HG03159 (cell line): ENCODE data around the gene LINGO1.

Source experiments
- ATAC-seq: cut with Tn5 transposase; IDR thresholded peaks from one replicate; pipeline ENCODE4 v1.9.1; 2021; ENCODE audit warnings: mild to moderate bottlenecking, moderate library complexity; ENCODE audit not compliant: unreplicated experiment

LINGO1 gene

DNA sequence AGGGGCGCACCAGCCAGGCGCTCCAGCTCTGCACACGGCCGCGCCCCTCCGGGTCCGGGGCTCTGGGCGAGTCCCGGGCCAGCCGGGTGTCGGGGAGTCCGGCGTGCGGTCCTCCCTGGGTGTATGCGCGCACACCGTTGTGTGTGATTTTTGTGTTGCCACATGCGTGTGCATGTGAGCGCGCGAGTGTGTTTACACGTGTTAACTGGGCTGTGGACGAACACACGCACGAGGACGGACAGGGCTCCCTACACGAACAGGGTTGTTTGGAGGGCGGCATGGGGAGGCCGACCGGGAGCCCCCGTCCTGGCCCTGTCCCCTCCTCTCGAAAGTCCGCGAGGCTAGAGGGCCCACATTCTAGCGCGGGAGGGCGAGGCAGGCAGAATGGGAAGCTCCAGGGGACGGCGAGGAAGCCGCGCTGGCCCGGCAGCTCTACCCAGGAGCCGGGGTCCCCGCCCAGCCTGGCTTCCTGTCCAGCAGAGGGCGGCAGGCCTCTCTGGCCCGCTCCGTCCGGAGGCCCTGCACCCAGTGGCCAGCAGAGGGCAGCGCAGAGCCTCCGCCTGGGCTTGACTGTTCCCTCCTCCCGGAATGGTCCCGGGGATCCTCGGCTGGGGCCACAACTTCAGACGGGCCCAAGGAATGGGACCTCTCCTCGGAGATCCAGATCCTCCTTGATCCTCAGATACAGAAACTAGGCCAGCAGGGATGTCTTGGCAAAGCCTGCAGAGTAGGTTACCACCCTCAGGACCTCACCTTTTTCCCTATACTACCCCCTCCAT lies 611 bp upstream of the LINGO1 start:
- ATAC-seq, result peak; percentile 72

DNA sequence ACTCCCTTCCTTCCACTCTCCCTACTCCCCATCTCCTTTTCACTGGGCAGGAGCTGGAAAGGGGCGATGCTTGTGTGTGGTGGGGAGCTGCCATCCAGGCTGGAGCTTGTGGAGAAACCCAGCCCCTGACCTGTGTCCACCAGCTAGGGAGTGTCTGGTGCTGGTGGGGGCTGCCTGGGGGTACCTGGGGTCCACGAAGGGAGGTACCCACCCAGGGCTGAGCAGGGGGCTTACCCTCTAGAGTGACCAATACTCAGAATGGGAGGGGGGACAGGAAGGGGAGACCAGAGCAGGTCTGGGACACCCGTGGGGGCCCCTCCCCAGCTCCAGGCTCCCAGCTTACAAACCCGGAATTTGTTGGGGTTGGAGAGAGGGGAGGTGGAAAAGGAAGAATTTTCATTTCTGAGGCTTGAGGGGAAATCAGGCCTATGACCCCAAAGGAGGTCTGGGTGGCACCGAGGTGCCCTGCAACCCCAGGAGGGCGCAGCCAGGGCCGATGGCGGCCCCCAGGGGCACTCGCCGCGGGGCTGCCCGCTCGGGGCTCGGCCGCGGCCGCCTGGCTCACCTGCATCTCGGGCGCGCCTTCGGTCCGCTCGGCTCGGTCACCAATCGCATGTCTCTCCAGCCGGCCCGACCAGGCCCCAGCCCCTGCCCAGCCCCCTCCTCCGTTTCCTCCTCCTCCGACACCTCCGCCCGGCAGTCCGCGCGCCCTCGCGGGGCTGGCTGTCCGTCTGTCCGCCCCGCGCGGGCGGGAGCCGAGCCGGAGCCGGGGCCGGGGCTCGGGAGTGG lies 773 bp downstream of the LINGO1 start:
- ATAC-seq, result no peak

DNA sequence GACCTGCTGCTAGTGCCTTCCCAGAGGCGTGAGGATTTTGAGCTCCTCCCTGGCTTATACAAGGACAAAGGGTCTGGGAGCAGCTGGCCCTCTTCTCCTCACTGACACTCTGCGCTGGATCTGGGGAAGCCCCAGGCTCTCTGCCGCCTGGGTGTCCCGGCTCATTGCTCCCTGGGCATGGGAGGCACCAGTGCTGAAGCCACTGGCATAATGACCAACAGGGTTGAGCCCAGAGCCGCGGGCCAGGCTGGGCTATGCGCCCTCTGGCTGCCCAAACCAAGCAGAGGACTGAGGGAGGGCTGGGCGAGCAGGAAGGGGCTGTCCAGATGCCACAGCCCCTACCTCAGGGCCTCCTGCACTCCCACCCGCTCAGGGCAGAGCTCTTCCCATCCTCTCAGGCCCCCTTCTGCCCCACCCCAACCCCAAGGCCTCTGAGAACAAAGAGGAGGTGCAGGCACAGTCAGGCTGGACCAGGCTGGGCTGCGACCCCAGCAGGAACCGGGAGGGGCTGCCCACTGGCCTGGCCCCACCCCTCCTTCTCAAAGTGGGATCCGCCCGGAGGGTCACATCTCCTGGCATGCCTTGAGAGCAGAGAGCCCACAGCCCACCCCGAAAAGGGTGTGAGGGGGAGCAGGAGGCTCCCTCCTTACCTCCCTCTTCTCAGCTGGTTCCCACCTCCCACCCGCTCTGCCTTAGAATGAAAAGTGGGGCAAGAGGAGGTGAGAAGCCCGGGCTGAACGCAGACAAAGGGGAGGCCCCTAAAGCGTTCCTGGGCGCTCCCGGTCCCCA lies 1.6 kb downstream of the LINGO1 start:
- no peak for ATAC-seq

- ATAC-seq, result no peak
Observed at GRCh38 chr15:77630056-77630455, 2.7 kb downstream of the LINGO1 start.

GRCh38 chr15:77629070-77630030 lies 3.4 kb downstream of the LINGO1 start:
- no peak for ATAC-seq

GRCh38 chr15:77628010-77628409 lies 4.7 kb downstream of the LINGO1 start:
- no peak for ATAC-seq

GRCh38 chr15:77627581-77627980 lies 5.1 kb downstream of the LINGO1 start:
- no peak for ATAC-seq

- ATAC-seq, result no peak
Observed at GRCh38 chr15:77627067-77627466, 5.6 kb downstream of the LINGO1 start.

DNA sequence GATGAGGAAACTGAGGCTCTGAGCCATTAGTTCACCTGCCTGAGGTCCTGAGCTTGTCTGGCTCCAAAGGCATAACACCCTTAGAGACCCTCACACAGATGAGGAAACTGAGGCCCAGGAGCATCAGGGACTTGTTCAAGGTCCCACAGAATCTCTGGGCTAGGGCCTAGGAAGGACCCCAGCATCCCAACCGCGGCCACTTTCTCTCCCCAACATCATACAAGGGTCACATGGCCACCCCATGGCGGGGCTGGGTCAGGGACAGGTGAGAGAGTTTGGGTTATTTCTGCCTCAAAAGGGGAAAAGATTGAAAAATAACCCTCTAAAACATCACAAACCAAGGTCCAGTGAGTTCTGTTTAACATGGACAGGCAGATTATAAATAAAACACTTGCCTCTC lies 6.7 kb downstream of the LINGO1 start:
- ATAC-seq, result no peak

DNA sequence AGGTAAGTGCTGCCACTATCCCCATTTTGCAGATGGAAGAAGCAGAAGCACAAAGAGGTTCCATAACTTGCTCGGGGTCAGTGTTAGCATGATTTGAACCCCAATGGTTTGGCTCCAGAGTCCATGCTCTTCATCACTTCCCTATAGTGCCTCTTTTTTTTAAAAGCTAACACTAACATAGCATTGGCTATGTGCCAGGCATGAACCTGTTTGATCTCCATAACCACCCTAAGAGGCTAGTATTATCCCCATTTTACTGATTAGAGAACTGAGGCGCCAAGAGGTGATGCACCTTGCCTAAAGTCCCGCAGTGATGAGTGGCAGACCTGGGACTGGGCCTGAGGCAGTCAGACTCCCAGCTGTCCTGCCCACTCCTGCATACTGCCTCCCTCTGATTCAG lies 7.3 kb downstream of the LINGO1 start:
- no peak for ATAC-seq

DNA sequence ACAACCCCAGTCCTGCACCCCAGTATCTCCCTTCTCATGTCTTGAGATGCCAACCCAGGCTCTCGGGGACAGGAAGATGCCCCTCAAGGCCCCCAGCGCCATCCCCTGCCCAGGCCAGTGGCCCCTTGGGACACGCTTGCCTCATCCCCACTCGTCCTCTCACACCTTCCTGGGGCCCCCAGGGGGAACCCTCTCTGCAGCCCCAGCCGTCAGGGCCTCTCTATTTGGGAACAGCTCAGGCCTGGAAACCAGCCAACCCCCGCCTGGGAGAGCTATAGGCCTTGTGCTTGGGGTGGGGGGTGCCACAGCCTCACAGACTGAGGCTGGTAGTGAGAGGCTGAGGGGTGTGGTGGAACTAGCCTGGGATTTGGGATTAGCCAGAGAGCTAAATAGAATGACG lies 7.8 kb downstream of the LINGO1 start:
- ATAC-seq, result no peak

DNA sequence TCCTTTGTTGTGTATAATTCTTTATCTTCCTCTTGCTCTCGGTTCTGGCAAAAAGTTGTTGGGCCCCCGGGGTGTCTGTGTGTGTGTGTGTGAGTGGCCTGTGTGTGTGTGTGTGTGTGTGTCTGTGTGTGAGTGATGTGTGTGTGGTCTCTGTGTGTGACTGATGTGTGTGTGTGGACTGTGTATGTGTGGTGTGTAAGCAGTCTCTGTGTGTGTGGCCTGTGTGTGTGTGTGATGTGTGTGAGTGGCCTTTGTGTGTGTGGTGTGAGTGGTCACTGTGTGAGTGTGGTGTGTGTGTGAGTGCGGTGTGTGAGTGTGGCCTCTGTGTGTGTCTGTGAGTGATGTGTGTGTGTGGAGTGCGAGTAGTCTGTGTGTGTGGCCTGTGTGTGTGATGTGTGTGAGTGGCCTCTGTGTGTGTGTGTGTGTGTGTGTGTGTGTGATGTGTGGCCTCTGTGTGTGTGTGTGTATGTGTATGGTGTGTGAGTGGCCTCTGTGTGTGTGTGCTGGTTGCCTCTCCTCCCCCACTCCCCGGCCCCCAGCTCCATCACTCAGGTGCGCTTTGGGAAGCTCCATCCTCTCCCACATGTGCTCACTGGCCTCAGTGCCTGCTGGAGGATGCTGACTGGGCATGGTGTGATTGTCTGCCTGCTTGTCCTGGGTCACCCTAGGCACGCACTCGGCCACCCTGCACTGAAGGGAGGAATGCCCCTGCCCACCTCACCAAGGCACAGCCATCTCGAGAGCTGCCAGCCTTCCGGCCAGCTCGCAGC lies 8.8 kb downstream of the LINGO1 start:
- no peak for ATAC-seq

DNA sequence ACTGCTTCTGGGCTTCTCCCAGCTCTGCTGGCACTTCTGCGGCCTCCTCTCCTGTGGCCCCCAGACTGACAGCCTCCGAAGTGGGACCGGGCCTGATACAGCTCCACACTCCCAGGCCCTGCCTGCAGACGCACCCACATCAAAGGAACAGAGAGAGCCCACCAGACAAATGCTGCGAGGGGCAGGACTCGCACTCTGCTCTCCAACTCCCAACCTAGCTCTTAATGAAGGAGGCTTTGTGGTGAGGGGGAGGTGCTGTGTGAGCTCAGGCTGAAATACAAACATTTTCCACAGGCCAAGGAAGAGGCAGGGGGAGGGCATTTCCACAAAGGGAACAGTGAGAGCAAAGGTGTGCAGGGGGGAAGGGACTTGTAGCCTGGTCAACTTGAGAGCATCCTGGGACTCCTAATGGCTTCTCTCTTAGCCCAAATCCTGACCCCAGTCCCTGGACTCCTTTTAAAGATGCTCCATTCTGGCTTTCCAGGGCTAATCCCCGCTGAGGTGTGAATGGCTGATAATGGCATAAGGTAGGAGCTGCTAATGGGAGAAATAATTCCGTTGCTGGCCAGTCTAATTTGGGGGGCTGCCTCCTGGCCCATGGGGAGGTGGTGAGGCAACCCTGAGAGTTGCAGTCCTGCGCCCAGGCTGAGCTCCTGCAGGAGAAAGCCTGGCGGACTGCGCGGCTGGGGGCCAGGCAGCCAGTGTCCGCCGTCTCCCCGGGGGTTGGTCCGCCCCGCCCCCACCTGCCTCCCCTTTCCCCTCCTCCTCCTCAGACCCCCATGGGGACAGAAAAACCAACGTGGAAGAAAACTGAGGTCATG lies 9.6 kb downstream of the LINGO1 start:
- ATAC-seq, result no peak

DNA sequence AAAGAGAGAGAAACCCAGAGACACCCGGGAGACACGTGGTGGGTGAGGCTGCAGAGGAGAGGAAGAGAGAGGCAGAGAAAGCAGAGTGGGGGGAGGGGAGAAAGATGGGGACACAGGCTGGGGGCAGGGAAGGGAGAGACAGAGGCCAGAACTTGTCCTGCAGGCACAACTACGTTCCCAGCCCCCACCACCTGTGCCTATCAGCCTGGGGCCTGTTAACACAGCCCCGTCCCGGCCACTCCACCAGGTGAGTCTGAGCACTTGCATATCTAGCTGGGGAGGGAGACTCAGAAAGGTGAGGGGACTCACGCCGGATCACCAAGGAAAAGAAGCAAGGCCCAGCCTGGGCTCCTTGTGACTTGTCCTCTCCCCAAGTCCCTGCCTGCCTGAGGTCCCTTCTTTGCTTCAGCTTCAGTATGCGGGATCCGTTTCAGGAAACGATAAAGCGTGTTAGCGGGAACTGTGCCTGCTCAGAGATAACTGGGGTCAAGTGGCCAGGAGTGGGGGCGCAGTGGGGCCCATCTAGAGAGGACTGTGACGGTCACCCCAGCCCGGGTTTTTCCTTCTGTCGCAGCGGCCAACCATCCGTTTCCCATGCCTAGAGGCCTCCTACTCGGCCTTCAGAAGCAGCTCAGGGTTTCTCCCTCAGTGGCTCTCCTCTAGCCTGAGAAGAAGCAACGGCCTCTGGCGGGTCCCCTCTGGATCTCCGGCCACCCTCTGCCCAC lies 10.3 kb downstream of the LINGO1 start:
- ATAC-seq, result no peak

DNA sequence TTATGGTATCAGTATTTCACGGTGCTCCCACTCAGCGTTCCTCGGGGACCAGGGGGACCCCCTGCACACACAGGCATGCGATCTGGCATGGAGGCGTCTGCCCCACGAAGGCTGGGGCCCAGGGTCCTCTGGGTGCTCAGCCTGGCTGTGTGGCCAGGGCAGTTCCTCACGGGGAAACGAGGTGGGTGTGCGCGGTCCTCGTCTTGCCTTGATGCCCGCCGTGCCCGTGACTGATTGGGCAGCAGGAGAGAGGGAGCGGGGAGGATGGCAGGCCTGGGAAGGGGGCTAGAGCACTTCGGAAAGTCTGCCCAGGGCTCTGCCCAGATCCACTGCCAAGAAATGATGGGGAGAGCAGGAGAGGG lies 10.9 kb downstream of the LINGO1 start:
- ATAC-seq, result no peak

DNA sequence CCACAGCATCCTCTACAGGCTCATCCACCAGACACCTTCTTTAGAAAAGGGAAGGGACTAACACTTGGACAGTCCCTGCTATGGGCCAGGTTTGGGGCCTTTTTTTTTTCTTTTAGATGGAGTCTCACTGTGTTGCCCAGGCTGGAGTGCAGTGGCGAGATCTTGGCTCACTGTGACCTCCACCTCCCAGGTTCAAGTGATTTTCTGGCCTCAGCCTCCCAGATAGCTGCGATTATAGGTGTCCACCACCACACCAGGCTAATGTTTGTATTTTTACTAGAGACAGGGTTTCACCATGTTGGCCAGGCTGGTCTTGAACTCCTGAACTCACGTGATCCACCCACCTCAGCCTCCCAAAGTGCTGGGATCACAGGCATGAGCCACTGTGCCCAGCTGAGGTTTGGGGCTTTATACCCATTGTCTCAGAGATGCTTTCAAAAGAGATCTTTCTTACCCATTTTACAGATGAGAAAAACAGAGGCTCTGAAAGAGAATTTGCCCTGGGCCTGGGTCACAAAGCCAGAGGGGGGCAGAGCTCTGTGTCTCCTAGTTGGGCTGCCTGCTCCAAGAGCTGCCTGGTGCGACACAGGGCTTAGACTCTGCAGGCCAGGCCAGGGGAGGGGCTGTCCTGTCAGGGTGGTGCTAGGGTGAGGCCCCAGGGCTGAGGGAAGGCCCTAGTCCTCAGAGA lies 11.6 kb downstream of the LINGO1 start:
- ATAC-seq, result no peak

GRCh38 chr15:77620297-77620696 lies 12.4 kb downstream of the LINGO1 start:
- ATAC-seq, result no peak

- no peak for ATAC-seq
Observed at GRCh38 chr15:77619883-77620282, 12.8 kb downstream of the LINGO1 start.
